ENCODE data around the gene MAST4. TPM values are rescaled to one million over a fixed set of nuclear protein-coding genes. Genes with fewer than 3 reads are reported as not detected.

The MAST4 gene
- total RNA-seq, 2 donors from 2014 or later: 11.0 to 11.5 TPM

- DNase-seq: no peak
- Mint-ChIP-seq H3K4me3 (no peak overlapping the region), H3K27me3 (ENCODE audit: insufficient read depth) (no peaks in the 10 kb centered on the region), H3K27ac (no peak overlapping the region), H3K36me3 (ENCODE audit: low read depth) (no peaks in the 10 kb centered on the region), H3K9me3 (no peaks in the 10 kb centered on the region), H3K4me1 (peaks cover 22% of the 10 kb centered on the region)
- Histone ChIP-seq H3K4me1 (ENCODE audit: control insufficient read depth, insufficient read depth, low read length) (no peaks in the 10 kb centered on the region), H3K27me3 (ENCODE audit: control insufficient read depth, insufficient read depth, low read length, poor library complexity, severe bottlenecking) (no peaks in the 10 kb centered on the region), H3K4me3 (ENCODE audit: low read length) (no peak overlapping the region), H3K9me3 (ENCODE audit: control insufficient read depth, low read length) (no peaks in the 10 kb centered on the region), H3K27ac (ENCODE audit: low read depth, low read length) (no peak overlapping the region), H3K36me3 (ENCODE audit: control insufficient read depth, insufficient read depth, low read length) (no peaks in the 10 kb centered on the region), H3K9ac (ENCODE audit: extremely low read depth, low read length, poor library complexity, severe bottlenecking) (no peak overlapping the region)
- TF ChIP-seq CTCF (conservative IDR thresholded peaks at IDR 0.05): no peak
- whole genome bisulfite sequencing, 2 experiments (ENCODE audit: insufficient coverage in 1 of 2, insufficient read length in 1 of 2): 79% methylated on average over 1 of the region's 2 CpGs; no CpG with 5 or more reads in 1 of the 2 experiments
These were observed 292.4 kb downstream of the MAST4 start for GRCh38 chr5:66888613-66889012.

- Histone ChIP-seq H3K9me3 (ENCODE audit: control insufficient read depth, low read length) (no peaks in the 10 kb centered on the region), H3K27ac (ENCODE audit: low read depth, low read length) (no peak overlapping the region), H3K4me1 (ENCODE audit: control insufficient read depth, insufficient read depth, low read length) (no peaks in the 10 kb centered on the region), H3K27me3 (ENCODE audit: control insufficient read depth, insufficient read depth, low read length, poor library complexity, severe bottlenecking) (no peaks in the 10 kb centered on the region), H3K36me3 (ENCODE audit: control insufficient read depth, insufficient read depth, low read length) (no peaks in the 10 kb centered on the region), H3K4me3 (ENCODE audit: low read length) (no peak overlapping the region), H3K9ac (ENCODE audit: extremely low read depth, low read length, poor library complexity, severe bottlenecking) (no peak overlapping the region)
- no peaks in the 10 kb centered on the region for H3K36me3 Mint-ChIP-seq (ENCODE audit: low read depth)
- H3K4me3 Mint-ChIP-seq: no peak overlapping the region
- no peaks in the 10 kb centered on the region for H3K9me3 Mint-ChIP-seq
- H3K27me3 Mint-ChIP-seq (ENCODE audit: insufficient read depth): no peaks in the 10 kb centered on the region
- no peak for DNase-seq
- 86 to 92% methylated on average over 2 to 4 of the region's 4 CpGs for WGBS, 2 experiments (ENCODE audit: insufficient coverage in 1 of 2, insufficient read length in 1 of 2)
- H3K27ac Mint-ChIP-seq: no peak overlapping the region
- TF ChIP-seq CTCF (conservative IDR thresholded peaks at IDR 0.05): no peak
- H3K4me1 Mint-ChIP-seq: peaks cover 26% of the 10 kb centered on the region
These were observed 292.9 kb downstream of the MAST4 start for GRCh38 chr5:66889056-66889455.

GRCh38 chr5:66889524-66889923 is 293.3 kb downstream of the MAST4 start:
- Histone ChIP-seq H3K4me3 (ENCODE audit: low read length) (no peak overlapping the region), H3K9me3 (ENCODE audit: control insufficient read depth, low read length) (no peaks in the 10 kb centered on the region), H3K27me3 (ENCODE audit: control insufficient read depth, insufficient read depth, low read length, poor library complexity, severe bottlenecking) (no peaks in the 10 kb centered on the region), H3K4me1 (ENCODE audit: control insufficient read depth, insufficient read depth, low read length) (no peaks in the 10 kb centered on the region), H3K36me3 (ENCODE audit: control insufficient read depth, insufficient read depth, low read length) (no peaks in the 10 kb centered on the region), H3K27ac (ENCODE audit: low read depth, low read length) (no peak overlapping the region), H3K9ac (ENCODE audit: extremely low read depth, low read length, poor library complexity, severe bottlenecking) (no peak overlapping the region)
- no peak for TF ChIP-seq CTCF (conservative IDR thresholded peaks at IDR 0.05)
- DNase-seq: no peak
- H3K4me1 Mint-ChIP-seq: peaks cover 31% of the 10 kb centered on the region
- no peak overlapping the region for H3K4me3 Mint-ChIP-seq
- 90 to 95% methylated on average over 3 to 4 of the region's 4 CpGs for WGBS, 2 experiments (ENCODE audit: insufficient coverage in 1 of 2, insufficient read length in 1 of 2)
- no peaks in the 10 kb centered on the region for H3K36me3 Mint-ChIP-seq (ENCODE audit: low read depth)
- no peaks in the 10 kb centered on the region for H3K9me3 Mint-ChIP-seq
- no peaks in the 10 kb centered on the region for H3K27me3 Mint-ChIP-seq (ENCODE audit: insufficient read depth)
- no peak overlapping the region for H3K27ac Mint-ChIP-seq

All from endodermal cell (in vitro differentiated cells).